ENCODE measurements around the gene LCMT1. TPM values are rescaled to one million over a fixed set of nuclear protein-coding genes. Genes with fewer than 3 reads are reported as not detected.

The LCMT1 gene
- total and polyA plus RNA-seq, 9 of the 15 experiments (the other 6 are each of a cell fraction or from before 2014, with no cell fraction given) = 20.0 to 42.8 (median 32.3) TPM

- TF ChIP-seq RNF2 (IDR thresholded peaks at IDR 0.05) = no peak
- TF ChIP-seq ZNF24 (IDR thresholded peaks at IDR 0.05) = no peak
- no peak for TF ChIP-seq GMEB1 (CRISPR knock-in tag; IDR thresholded peaks at IDR 0.05)
These were observed 59.8 kb downstream of the LCMT1 start (continued) for GRCh38 chr16:25171390-25171789.

- H2AFZ ChIP-seq (ENCODE audit: low read depth, low read length) = no peak overlapping the region
- 75% methylated on average over 8 of the region's 8 CpGs for WGBS (ENCODE audit: insufficient coverage, low coverage, missing lambda C conversion rate)
- ChIA-PET POLR2A (no interaction called here), CTCF (ENCODE audit: low intra/inter-chr PET ratio) (no interaction called here)
- peaks cover 35% of the 10 kb centered on the region; the same call in 2 of the 3 replicates for H3K36me3 ChIP-seq (ENCODE audit: control insufficient read depth, insufficient read depth, low read length)
- no peaks in the 10 kb centered on the region for H3K9me1 ChIP-seq (ENCODE audit: control insufficient read depth, insufficient read depth, low read length)
- no peaks in the 10 kb centered on the region for H3K9me3 ChIP-seq (replicated peaks; ENCODE audit: control insufficient read depth, insufficient read depth, low read depth, low read length)
- no peak for DNase-seq (ENCODE audit: extremely low read depth in 1 of 4, low spot score in 3 of 4)
- H3K4me2 ChIP-seq (ENCODE audit: insufficient read depth, low read length) = no peak overlapping the region
- in situ Hi-C loops (cut with MboI) (no loop called here), intact Hi-C loops (cut with micrococcal nuclease) (no loop called here)
- no peaks in the 10 kb centered on the region for H3K27me3 ChIP-seq (ENCODE audit: control insufficient read depth in 2 of 2, insufficient read depth in 2 of 2, low read length in 2 of 2)
- no peak overlapping the region for H3K4me3 ChIP-seq
- BruUV-seq (replicated peaks) = no TSS peak
- no peak for FAIRE-seq
- no peak for TF ChIP-seq ZNF280B (CRISPR knock-in tag; IDR thresholded peaks at IDR 0.05)
- no peak for TF ChIP-seq XRCC3 (IDR thresholded peaks at IDR 0.05)
- TF ChIP-seq BRCA1 (IDR thresholded peaks at IDR 0.05) = no peak
- TF ChIP-seq BRCA1 (CRISPR knock-in tag; IDR thresholded peaks at IDR 0.05) = no peak
- TF ChIP-seq NUFIP1 (IDR thresholded peaks at IDR 0.05; ENCODE audit: partially characterized antibody) = no peak
- no peak for TF ChIP-seq ZNF695 (CRISPR knock-in tag; IDR thresholded peaks at IDR 0.05)
- no peak for TF ChIP-seq ATF3 (IDR thresholded peaks at IDR 0.05)
- TF ChIP-seq ATF3 (CRISPR knock-in tag; conservative IDR thresholded peaks at IDR 0.05) = no peak
- no peak for TF ChIP-seq ZNF12 (CRISPR knock-in tag; IDR thresholded peaks at IDR 0.05)
- TF ChIP-seq ATF7 (IDR thresholded peaks at IDR 0.05) = no peak
- TF ChIP-seq MEIS2 (IDR thresholded peaks at IDR 0.05; ENCODE audit: partially characterized antibody) = no peak
- no peak for TF ChIP-seq CEBPZ (IDR thresholded peaks at IDR 0.05; ENCODE audit: borderline replicate concordance, low read depth, low read length)
- peaks cover 0 to 2% of the 10 kb centered on the region in 2 experiments; a peak in 1 of 5 replicates for H3K4me1 ChIP-seq (replicated peaks in 1 of 2; ENCODE audit: control insufficient read depth in 2 of 2, insufficient read depth in 2 of 2, low read length in 2 of 2)
- no peaks in the 10 kb centered on the region for H3K79me2 ChIP-seq (ENCODE audit: control insufficient read depth, insufficient read depth, low read length)
- ATAC-seq = no peak
- H3K27ac ChIP-seq (ENCODE audit: extremely low read depth, low read depth, low read length) = no peak overlapping the region
- no peaks in the 10 kb centered on the region for H4K20me1 ChIP-seq (replicated peaks; ENCODE audit: control insufficient read depth, insufficient read depth, low read length)
- no peak overlapping the region for H3K9ac ChIP-seq (ENCODE audit: insufficient read depth in 1 of 2, low read depth in 2 of 2, low read length in 2 of 2)
These were observed 61.3 kb downstream of the LCMT1 start for GRCh38 chr16:25172831-25173230.

Measured in K562 (cell line).